BLaER1 treated with 17β-estradiol and CSF1 and Interleukin-3, amounts not matched to agents 10 nM and 100 nM (cell line): Measurements from ENCODE around the gene ANKRD9.
A peak's percentile ranks its signal among the peaks of the same experiment; 100 is the strongest.

Experiments used
- H3K27ac ChIP-seq, 11 experiments: shearing (Covaris generic); formaldehyde crosslinking; 2 replicates each; pipeline ENCODE4 v1.8.1; 2022
- H3K27me3 ChIP-seq, 11 experiments: shearing (Covaris generic); formaldehyde crosslinking; 2 replicates each; pipeline ENCODE4 v1.8.1; 2022
- H3K36me3 ChIP-seq, 11 experiments: shearing (Covaris generic); formaldehyde crosslinking; 2 replicates each; pipeline ENCODE4 v1.8.1; 2022
- H3K4me1 ChIP-seq, 10 experiments: shearing (Covaris generic); formaldehyde crosslinking; 2 replicates each; pipeline ENCODE4 v1.8.1; 2022
- H3K4me2 ChIP-seq, 11 experiments: shearing (Covaris generic); formaldehyde crosslinking; 2 replicates each; pipeline ENCODE4 v1.8.1; 2022
- H3K4me3 ChIP-seq, 10 experiments: shearing (Covaris generic); formaldehyde crosslinking; 2 replicates each; pipeline ENCODE4 v1.8.1; 2022
- H3K9ac ChIP-seq, 11 experiments: shearing (Covaris generic); formaldehyde crosslinking; 2 replicates each; pipeline ENCODE4 v1.8.1; 2022
- H3K9me3 ChIP-seq, 11 experiments: shearing (Covaris generic); formaldehyde crosslinking; replicated peaks in 1 of 11; 2 replicates each; pipeline ENCODE4 v1.8.1; 2022
- H4K20me1 ChIP-seq, 11 experiments: shearing (Covaris generic); formaldehyde crosslinking; 2 replicates each; pipeline ENCODE4 v1.8.1; 2022
- Cebpa-rat ChIP-seq, 11 experiments: shearing (Covaris generic); IDR thresholded peaks; 2 replicates each; pipeline ENCODE4 v1.8.1; 2022

ANKRD9 gene

GRCh38 chr14:102516531-102517391 is 7.2 kb upstream of the ANKRD9 start:
- Histone ChIP-seq H3K9me3 (no peaks in the 10 kb centered on the region), H3K36me3 (no peaks in the 10 kb centered on the region), H3K4me2 (peak overlapping the region; percentile 70 to 99 (median 90)), H3K27ac (peak overlapping the region; percentile 78 to 98 (median 86)), H3K27me3 (no peaks in the 10 kb centered on the region), H3K4me3 (peak overlapping the region; percentile 70 to 85 (median 78)), H3K4me1 (peaks cover 0 to 34% (median 20%) of the 10 kb centered on the region in 10 experiments; a peak in 13 of 20 replicates), H3K9ac (peak overlapping the region; percentile 79 to 100 (median 86)), H4K20me1 (no peaks in the 10 kb centered on the region; a peak in 1 of 22 replicates)
- no peak for TF ChIP-seq Cebpa-rat (IDR thresholded peaks at IDR 0.05)

GRCh38 chr14:102514987-102515733 is 5.6 kb upstream of the ANKRD9 start:
- H3K27me3 ChIP-seq, result no peaks in the 10 kb centered on the region
- H4K20me1 ChIP-seq, result no peaks in the 10 kb centered on the region; a peak in 1 of 22 replicates
- H3K4me1 ChIP-seq, result peaks cover 7 to 44% (median 35%) of the 10 kb centered on the region in 10 experiments
- H3K9me3 ChIP-seq, result no peaks in the 10 kb centered on the region
- no peak overlapping the region for H3K4me3 ChIP-seq
- no peak for TF ChIP-seq Cebpa-rat (IDR thresholded peaks at IDR 0.05)
- H3K4me2 ChIP-seq, result no peak overlapping the region
- no peak overlapping the region for H3K9ac ChIP-seq
- no peaks in the 10 kb centered on the region for H3K36me3 ChIP-seq
- no peak overlapping the region for H3K27ac ChIP-seq

DNA sequence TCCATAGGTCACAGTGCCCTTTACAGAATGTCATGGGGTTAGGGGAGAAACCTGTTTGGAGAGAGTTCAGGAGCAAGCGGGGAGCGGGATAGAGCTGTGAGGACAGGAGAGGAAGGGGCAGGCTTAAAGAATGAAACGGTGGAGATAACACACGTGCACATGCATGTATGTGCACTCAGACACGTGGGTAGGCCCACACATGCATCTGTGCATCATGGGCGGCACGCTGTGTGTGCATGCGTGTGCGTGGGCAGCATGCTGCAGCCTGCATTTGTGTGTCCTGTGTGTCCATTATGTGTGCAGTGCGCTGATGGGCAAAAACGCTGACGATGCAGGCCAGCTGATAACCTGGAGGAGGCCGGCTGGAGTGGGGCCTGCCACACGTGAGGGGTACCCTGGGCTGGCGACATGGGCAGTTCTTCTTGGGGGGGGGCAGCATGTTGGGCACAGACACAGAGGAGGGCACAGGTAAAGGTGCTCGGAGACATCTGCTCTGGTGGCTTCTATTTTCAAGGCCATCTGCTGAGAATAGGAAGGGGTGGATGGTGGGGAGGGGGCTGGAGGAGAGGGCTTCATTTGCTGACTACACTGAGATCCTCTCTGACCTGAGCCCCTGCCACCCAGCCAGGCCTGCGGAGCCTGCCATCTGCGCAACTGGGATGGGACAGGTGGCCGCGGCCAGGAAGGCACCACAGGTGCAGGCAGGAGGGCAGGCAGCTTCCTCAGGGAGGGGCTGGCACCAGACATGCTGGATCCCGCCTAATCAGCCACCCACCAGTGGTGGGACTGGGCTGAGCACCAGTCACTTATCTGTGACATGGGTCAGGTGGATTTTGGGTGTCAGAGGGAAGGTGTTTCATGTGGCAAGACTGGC is 4.6 kb upstream of the ANKRD9 start:
- Histone ChIP-seq H3K4me2 (no peak overlapping the region), H3K4me3 (no peak overlapping the region), H3K27ac (no peak overlapping the region), H3K9me3 (no peaks in the 10 kb centered on the region), H3K4me1 (peaks cover 8 to 44% (median 39%) of the 10 kb centered on the region in 10 experiments), H3K36me3 (no peaks in the 10 kb centered on the region), H3K9ac (no peak overlapping the region), H3K27me3 (no peaks in the 10 kb centered on the region; a peak in 1 of 22 replicates), H4K20me1 (no peaks in the 10 kb centered on the region; a peak in 1 of 22 replicates)
- TF ChIP-seq Cebpa-rat (IDR thresholded peaks at IDR 0.05), result no peak

DNA sequence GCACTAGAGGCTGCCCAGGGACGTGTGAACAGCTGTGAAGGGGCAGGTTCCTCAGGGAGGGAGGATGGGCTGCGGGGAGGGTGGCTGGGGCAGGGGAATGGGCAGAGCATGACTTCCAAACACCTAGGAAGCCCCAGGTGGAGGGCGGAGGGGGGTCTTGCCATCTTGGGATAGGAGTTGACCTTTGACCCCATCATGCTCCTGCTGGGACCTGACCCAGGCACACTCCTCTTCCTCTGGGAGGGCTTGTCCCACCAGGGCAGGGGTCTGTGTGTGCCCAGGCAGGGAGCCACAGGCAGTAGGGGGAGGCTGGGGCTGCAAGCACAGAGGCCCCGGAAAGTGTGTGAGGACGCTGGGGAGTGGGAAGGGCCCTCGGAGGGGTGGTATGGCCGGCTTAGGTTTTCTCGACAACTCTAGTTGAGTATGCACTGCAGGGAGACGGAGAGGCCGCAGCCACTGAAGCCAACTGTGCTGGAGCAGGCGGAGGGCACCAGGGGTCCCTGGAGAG is 3.3 kb upstream of the ANKRD9 start:
- peak overlapping the region in 5 of 11 experiments; percentile 11 to 43 (median 24); a peak in 4 of 22 replicates for H3K4me2 ChIP-seq
- TF ChIP-seq Cebpa-rat (IDR thresholded peaks at IDR 0.05), result no peak
- peak overlapping the region in 1 of 11 experiments; percentile 28; a peak in 1 of 22 replicates for H3K9ac ChIP-seq
- H3K27ac ChIP-seq, result no peak overlapping the region
- no peaks in the 10 kb centered on the region for H3K9me3 ChIP-seq
- H3K27me3 ChIP-seq, result no peaks in the 10 kb centered on the region; a peak in 1 of 22 replicates
- H4K20me1 ChIP-seq, result peaks cover 0 to 7% (median 0%) of the 10 kb centered on the region in 11 experiments; a peak in 1 of 22 replicates
- peaks cover 8 to 50% (median 44%) of the 10 kb centered on the region in 10 experiments for H3K4me1 ChIP-seq
- peaks cover 0 to 3% (median under 1%) of the 10 kb centered on the region in 11 experiments; a peak in 5 of 22 replicates for H3K36me3 ChIP-seq
- H3K4me3 ChIP-seq, result no peak overlapping the region

- Histone ChIP-seq H3K4me3 (no peak overlapping the region), H3K36me3 (peaks cover 0 to 16% (median 13%) of the 10 kb centered on the region in 11 experiments; a peak in 11 of 22 replicates), H3K9me3 (no peaks in the 10 kb centered on the region), H3K4me2 (peak overlapping the region in 6 of 11 experiments; percentile 95 to 99 (median 98); a peak in 4 of 22 replicates), H3K27ac (no peak overlapping the region), H3K4me1 (peaks cover 8 to 42% (median 38%) of the 10 kb centered on the region in 10 experiments), H3K9ac (no peak overlapping the region; a peak in 2 of 22 replicates), H3K27me3 (no peaks in the 10 kb centered on the region; a peak in 1 of 22 replicates), H4K20me1 (peaks cover 0 to 20% (median 0%) of the 10 kb centered on the region in 11 experiments; a peak in 1 of 22 replicates)
- no peak for TF ChIP-seq Cebpa-rat (IDR thresholded peaks at IDR 0.05)
Measured at GRCh38 chr14:102511538-102511937, 2.0 kb upstream of the ANKRD9 start.

DNA sequence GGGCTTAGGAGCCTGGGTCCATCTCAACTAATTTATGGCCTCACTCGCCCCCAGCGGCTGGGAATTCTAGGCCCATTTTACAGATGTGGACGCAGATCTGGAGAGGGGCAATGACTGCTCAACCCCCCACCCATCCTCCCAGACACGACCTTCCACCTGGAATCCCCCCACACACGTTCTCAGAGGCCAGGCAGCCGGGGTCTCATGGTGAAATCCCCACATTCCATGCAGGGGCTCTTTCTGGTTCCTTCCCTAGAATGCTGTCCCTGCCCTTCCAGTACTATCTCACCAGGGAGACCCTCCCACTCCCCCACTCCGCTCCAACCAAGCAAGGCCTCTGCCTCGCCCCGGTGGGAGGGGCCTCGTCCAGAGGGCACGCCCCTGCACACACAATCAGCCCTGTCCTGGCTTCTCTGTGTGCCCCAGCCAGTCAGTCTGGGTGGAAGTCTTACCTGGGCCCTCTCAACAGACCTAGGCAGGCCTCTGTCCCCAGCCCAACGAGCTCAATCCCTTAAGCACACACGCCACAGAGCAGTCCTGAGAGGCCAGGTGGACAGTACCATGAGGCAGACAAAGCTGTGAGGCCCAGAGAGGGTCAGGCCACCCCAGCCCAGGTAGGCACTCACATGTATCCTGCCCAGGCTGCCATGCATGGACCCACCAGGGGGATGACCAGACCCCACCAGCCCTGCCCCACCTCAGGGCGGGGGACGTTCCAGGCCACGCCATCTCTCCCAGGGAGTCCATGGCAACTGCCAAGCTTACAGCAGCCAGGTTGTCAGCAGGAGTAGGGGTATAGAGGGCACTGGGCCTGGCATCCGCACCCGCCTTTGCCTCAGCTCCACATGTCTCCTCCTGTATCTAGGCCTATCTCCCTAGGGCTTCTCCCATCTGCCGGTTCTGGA is 1.3 kb upstream of the ANKRD9 start:
- Histone ChIP-seq H3K4me2 (peak overlapping the region; percentile 95 to 99 (median 97)), H3K27ac (peak overlapping the region; percentile 48 to 82 (median 66); a peak in 15 of 22 replicates), H3K9me3 (no peaks in the 10 kb centered on the region), H3K4me3 (peak overlapping the region; percentile 62 to 80 (median 69)), H4K20me1 (peaks cover 0 to 26% (median 0%) of the 10 kb centered on the region in 11 experiments; a peak in 1 of 22 replicates), H3K9ac (peak overlapping the region; percentile 67 to 84 (median 81); a peak in 21 of 22 replicates), H3K27me3 (no peaks in the 10 kb centered on the region; a peak in 1 of 22 replicates), H3K36me3 (peaks cover 0 to 20% (median 14%) of the 10 kb centered on the region in 11 experiments; a peak in 11 of 22 replicates), H3K4me1 (peaks cover 8 to 38% (median 33%) of the 10 kb centered on the region in 10 experiments)
- no peak for TF ChIP-seq Cebpa-rat (IDR thresholded peaks at IDR 0.05)
